Left ventricle myocardium inferior (tissue), 1 donor: ENCODE measurements around the gene NOP14. TPM values are rescaled to one million over a fixed set of nuclear protein-coding genes. Genes with fewer than 3 reads are reported as not detected.
A peak's percentile ranks its signal among the peaks of the same experiment; 100 is the strongest.

ENCODE experiments used
- DNase-seq: peaks from one replicate; pipeline ENCODE4 v3.0.0-alpha.2; 2020
- H3K27ac ChIP-seq: fragments of 200-600 bp; replicated peaks from 2 replicates; pipeline ENCODE4 v1.8.0; 2021
- H3K27me3 ChIP-seq: fragments of 200-600 bp; 2 replicates; pipeline ENCODE4 v1.8.0; 2021; ENCODE audit warnings: low read depth
- H3K36me3 ChIP-seq: fragments of 200-600 bp; 2 replicates; pipeline ENCODE4 v1.8.0; 2021
- H3K4me1 ChIP-seq: fragments of 200-600 bp; 2 replicates; pipeline ENCODE4 v1.8.0; 2021
- H3K4me3 ChIP-seq: fragments of 200-600 bp; 2 replicates; pipeline ENCODE4 v1.8.0; 2021; ENCODE audit warnings: mild to moderate bottlenecking, moderate library complexity
- H3K9me3 ChIP-seq: fragments of 200-600 bp; replicated peaks from 2 replicates; pipeline ENCODE4 v1.8.0; 2021
- intact Hi-C: fragments of 100-400 bp; cut with micrococcal nuclease; formaldehyde crosslinking; loops from one replicate; pipeline ENCODE4 v1.11.0; 2022
- total RNA-seq: library from RNA; stranded (reverse); fragmentation: NEBNext Ultra II Directional; extraction: Animal tissue kit (Norgen Biotek cat#: 25700); gene quantifications from one replicate; pipeline ENCODE4 v1.2.1, GENCODE V29; 2021
- TF ChIP-seq, protein P1 (sequence below): fragments of 200-600 bp; IDR thresholded peaks from 2 replicates; pipeline ENCODE4 v1.8.0; 2021; ENCODE audit warnings: antibody characterized with exemption, mild to moderate bottlenecking, borderline replicate concordance
- donor health status: DM: no; HTN: yes; CAD: no; lungs with severe emphysema.

Gene NOP14
- total RNA-seq, 1 donor from 2014 or later = 17.4 TPM

DNA sequence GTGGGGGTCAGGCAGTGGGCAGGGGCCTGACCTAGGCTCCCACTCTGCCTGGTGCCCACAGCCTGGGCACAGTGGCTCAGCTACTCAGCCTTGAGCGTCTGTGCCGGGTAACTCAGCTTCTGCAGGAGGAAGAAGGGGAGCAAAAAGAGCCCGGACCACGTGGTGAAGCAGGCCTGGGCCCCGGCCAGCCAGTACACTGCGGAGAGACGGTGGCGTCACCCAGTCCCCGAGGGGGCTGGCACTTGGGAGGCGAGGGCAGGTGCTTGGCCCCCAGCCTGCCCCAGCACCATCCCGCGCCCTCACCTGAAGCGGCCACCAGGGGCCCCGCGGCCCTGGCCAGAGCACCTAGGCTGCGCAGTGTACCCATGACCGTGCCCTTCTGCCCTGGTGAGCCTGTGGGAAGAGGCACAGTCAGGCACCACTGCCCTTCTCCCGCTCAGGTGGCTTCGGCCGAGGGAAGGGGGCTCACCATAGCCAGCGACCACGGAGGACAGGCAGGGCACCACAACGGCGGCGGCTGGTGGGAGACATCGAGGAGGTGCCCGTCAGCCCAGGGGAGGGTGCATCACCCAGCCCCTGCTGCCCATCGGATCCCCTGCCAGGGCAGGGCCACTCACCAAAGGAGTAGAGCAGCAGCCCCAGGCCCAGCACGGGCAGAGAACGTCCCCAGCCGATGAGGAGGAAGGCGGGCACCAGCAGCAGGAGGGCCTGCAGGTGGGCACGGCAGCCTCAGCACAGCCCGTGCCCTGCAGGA, 32.3 kb downstream of the NOP14 start:
- no peak overlapping the region for H3K4me3 ChIP-seq
- H3K27ac ChIP-seq = peak overlapping the region; percentile 86
- intact Hi-C loops = no loop called here
- H3K4me1 ChIP-seq = peaks cover 54% of the 10 kb centered on the region
- no peaks in the 10 kb centered on the region for H3K9me3 ChIP-seq
- TF ChIP-seq, protein P1, sequence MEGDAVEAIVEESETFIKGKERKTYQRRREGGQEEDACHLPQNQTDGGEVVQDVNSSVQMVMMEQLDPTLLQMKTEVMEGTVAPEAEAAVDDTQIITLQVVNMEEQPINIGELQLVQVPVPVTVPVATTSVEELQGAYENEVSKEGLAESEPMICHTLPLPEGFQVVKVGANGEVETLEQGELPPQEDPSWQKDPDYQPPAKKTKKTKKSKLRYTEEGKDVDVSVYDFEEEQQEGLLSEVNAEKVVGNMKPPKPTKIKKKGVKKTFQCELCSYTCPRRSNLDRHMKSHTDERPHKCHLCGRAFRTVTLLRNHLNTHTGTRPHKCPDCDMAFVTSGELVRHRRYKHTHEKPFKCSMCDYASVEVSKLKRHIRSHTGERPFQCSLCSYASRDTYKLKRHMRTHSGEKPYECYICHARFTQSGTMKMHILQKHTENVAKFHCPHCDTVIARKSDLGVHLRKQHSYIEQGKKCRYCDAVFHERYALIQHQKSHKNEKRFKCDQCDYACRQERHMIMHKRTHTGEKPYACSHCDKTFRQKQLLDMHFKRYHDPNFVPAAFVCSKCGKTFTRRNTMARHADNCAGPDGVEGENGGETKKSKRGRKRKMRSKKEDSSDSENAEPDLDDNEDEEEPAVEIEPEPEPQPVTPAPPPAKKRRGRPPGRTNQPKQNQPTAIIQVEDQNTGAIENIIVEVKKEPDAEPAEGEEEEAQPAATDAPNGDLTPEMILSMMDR = peak; percentile 29
- H3K36me3 ChIP-seq = peaks cover 50% of the 10 kb centered on the region
- DNase-seq = peak; percentile 21
- H3K27me3 ChIP-seq = no peaks in the 10 kb centered on the region

- peak overlapping the region; percentile 86 for H3K27ac ChIP-seq
- H3K4me1 ChIP-seq = peaks cover 47% of the 10 kb centered on the region
- H3K36me3 ChIP-seq = peaks cover 57% of the 10 kb centered on the region
- TF ChIP-seq, protein P1 = no peak
- no peak overlapping the region for H3K4me3 ChIP-seq
- intact Hi-C loops = no loop called here
- H3K27me3 ChIP-seq = no peaks in the 10 kb centered on the region
- peak; percentile 15 for DNase-seq
- H3K9me3 ChIP-seq = no peaks in the 10 kb centered on the region
These were observed 33.0 kb downstream of the NOP14 start for GRCh38 chr4:2930135-2930757.

DNA sequence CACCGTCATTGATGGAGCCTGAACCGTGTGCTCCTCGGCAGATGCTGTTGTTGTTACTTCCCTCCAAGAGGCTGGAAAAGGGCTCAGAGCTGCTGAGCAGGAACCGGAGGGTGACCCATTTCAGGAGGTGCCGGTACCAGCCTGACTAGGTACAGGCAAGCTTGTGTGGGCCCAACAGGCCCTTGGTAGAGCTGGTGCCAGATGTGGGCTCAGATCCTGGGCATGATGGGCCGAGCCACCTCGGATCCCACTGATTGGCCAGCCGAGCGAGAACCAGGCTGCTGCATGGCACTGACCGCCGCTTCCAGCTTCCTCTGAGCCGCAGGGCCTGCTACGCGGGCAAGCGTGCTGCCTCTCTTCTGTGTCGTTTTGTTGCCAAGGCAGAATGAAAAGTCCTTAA, 33.7 kb downstream of the NOP14 start:
- Histone ChIP-seq H3K9me3 (no peaks in the 10 kb centered on the region), H3K4me1 (peaks cover 42% of the 10 kb centered on the region), H3K27ac (peak overlapping the region; percentile 86), H3K36me3 (peaks cover 63% of the 10 kb centered on the region), H3K27me3 (no peaks in the 10 kb centered on the region), H3K4me3 (no peak overlapping the region)
- DNase-seq = no peak
- intact Hi-C loops = no loop called here
- TF ChIP-seq, protein P1 = no peak

DNA sequence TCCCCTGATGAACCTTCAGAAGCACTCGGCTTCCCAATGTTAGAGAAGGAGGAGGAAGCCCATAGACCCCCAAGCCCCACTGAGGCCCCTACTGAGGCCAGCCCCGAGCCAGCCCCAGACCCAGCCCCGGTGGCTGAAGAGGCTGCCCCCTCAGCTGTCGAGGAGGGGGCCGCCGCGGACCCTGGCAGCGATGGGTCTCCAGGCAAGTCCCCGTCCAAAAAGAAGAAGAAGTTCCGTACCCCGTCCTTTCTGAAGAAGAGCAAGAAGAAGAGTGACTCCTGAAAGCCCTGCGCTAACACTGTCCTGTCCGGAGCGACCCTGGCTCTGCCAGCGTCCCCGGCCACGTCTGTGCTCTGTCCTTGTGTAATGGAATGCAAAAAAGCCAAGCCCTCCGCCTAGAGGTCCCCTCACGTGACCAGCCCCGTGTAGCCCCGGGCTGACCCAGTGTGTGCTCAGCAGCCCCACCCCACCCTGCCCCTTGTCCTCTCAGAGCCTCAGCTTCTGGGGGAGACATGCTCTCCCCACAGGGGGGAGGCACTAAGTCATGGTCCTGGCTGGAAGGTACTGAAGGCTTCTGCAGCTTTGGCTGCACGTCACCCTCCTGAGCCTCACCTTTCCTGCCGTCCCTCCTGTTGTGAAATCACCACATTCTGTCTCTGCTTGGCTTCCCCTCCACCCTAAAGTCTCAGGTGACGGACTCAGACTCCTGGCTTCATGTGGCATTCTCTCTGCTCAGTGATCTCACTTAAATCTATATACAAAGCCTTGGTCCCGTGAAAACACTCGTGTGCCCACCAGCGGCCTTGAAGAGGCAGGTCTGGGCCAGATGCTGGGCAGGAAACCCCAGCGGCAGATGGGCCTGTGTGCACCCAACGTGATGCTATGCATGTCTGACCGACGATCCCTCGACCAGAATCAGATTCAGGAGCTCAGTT, 34.7 kb downstream of the NOP14 start:
- no peak overlapping the region for H3K4me3 ChIP-seq
- intact Hi-C loops = no loop called here
- H3K4me1 ChIP-seq = peaks cover 40% of the 10 kb centered on the region
- no peaks in the 10 kb centered on the region for H3K27me3 ChIP-seq
- H3K27ac ChIP-seq = no peak overlapping the region
- peaks cover 73% of the 10 kb centered on the region for H3K36me3 ChIP-seq
- DNase-seq = no peak
- TF ChIP-seq, protein P1 = no peak
- no peaks in the 10 kb centered on the region for H3K9me3 ChIP-seq

GRCh38 chr4:2927696-2928075, 35.5 kb downstream of the NOP14 start:
- DNase-seq = no peak
- intact Hi-C loops = no loop called here

More at GRCh38 chr4:2927696-2928075, 35.5 kb downstream of the NOP14 start:
- TF ChIP-seq, protein P1 = no peak
- H3K9me3 ChIP-seq = no peaks in the 10 kb centered on the region
- no peaks in the 10 kb centered on the region for H3K27me3 ChIP-seq
- H3K27ac ChIP-seq = no peak overlapping the region
- H3K4me3 ChIP-seq = no peak overlapping the region
- peaks cover 40% of the 10 kb centered on the region for H3K4me1 ChIP-seq
- peaks cover 81% of the 10 kb centered on the region for H3K36me3 ChIP-seq
